B cell (primary cell): ENCODE measurements around the gene RSPH6A. TPM values are rescaled to one million over a fixed set of nuclear protein-coding genes. Genes with fewer than 3 reads are reported as not detected.

ENCODE experiments used
- ATAC-seq: fragments of 200-7000 bp; cut with Tn5 transposase; one replicate; pipeline ENCODE4 v1.10.0; 2021; ENCODE audit warnings: low read depth, mild to moderate bottlenecking, moderate number of reproducible peaks, moderate library complexity
- CTCF ChIA-PET: fragments of 350-600 bp; sonication (Branson Sonifier 250); formaldehyde crosslinking; loops from one replicate; lab custom pipeline; 2021; ENCODE audit warnings: antibody characterized with exemption, inconsistent platforms; lab: Charles Lee
- POLR2A ChIA-PET: fragments of 350-600 bp; sonication (Branson Sonifier 250); formaldehyde crosslinking; loops from one replicate; lab custom pipeline; 2021; ENCODE audit warnings: antibody characterized with exemption; lab: Charles Lee
- DNase-seq: peaks from one replicate; pipeline ENCODE4 v3.0.0; 2013
- H2AFZ ChIP-seq: 2 replicates; pipeline ENCODE4 v1.6.1; 2012; ENCODE audit warnings: mild to moderate bottlenecking, low read depth, low read length; ENCODE audit not compliant: insufficient read depth, poor library complexity, severe bottlenecking
- H3K27ac ChIP-seq, 2 donors: 1 replicate in 1 of 2; 2 replicates in 1 of 2; pipeline ENCODE4 v1.5.1; 2012 to 2013; ENCODE audit warnings: low read length in 2 of 2, mild to moderate bottlenecking in 2 of 2, moderate library complexity in 1 of 2
- H3K27me3 ChIP-seq, 4 experiments: fragments of 200-600 bp in 1 of 4; sonication (generic) in 1 of 4; replicated peaks in 1 of 4; 1 replicate in 2 of 4; 2 replicates in 2 of 4; pipeline versions ENCODE4 v1.6.1 to v1.7.0; 2013 to 2016; ENCODE audit warnings: low read length in 3 of 4, mild to moderate bottlenecking in 2 of 4, mixed read lengths in 1 of 4, moderate library complexity in 1 of 4; ENCODE audit not compliant: insufficient read depth in 4 of 4, control insufficient read depth in 3 of 4; ENCODE audit errors: control extremely low read depth in 1 of 4
- H3K36me3 ChIP-seq, 2 experiments: replicated peaks in 1 of 2; 1 replicate in 1 of 2; 2 replicates in 1 of 2; pipeline versions ENCODE4 v1.6.1 to v1.7.1; 2013; ENCODE audit warnings: low read length in 1 of 2; ENCODE audit not compliant: insufficient read depth in 2 of 2, control insufficient read depth in 1 of 2; ENCODE audit errors: control extremely low read depth in 1 of 2, extremely low read depth in 1 of 2
- H3K4me1 ChIP-seq, 2 donors: fragments of 200-600 bp in 1 of 2; sonication (generic) in 1 of 2; 1 replicate in 1 of 2; 2 replicates in 1 of 2; pipeline versions ENCODE4 v1.5.1 to v1.6.1; 2013 to 2017; ENCODE audit warnings: low read length in 2 of 2; ENCODE audit not compliant: control insufficient read depth in 2 of 2, insufficient read depth in 2 of 2
- H3K4me2 ChIP-seq: replicated peaks from 2 replicates; pipeline ENCODE3; 2012; ENCODE audit warnings: mild to moderate bottlenecking, low read depth, low read length; ENCODE audit not compliant: poor library complexity, severe bottlenecking
- H3K4me3 ChIP-seq, 5 experiments: fragments of 200-600 bp in 1 of 5; sonication (generic) in 1 of 5; 1 replicate in 3 of 5; 2 replicates in 2 of 5; pipeline versions ENCODE4 v1.5.1 to v1.7.0; 2011 to 2016; ENCODE audit warnings: low read length in 4 of 5, mild to moderate bottlenecking in 4 of 5, low read depth in 2 of 5, control low read depth in 1 of 5, moderate library complexity in 1 of 5; ENCODE audit not compliant: insufficient read depth in 1 of 5; ENCODE audit errors: control extremely low read depth in 1 of 5, extremely low read depth in 1 of 5
- H3K79me2 ChIP-seq: fragments of 200-600 bp; sonication (generic); one replicate; pipeline ENCODE4 v1.6.0; 2016; ENCODE audit warnings: low read length; ENCODE audit not compliant: control insufficient read depth, insufficient read depth
- H3K9ac ChIP-seq: fragments of 200-600 bp; sonication (generic); 2 replicates; pipeline ENCODE4 v1.6.1; 2017; ENCODE audit warnings: mild to moderate bottlenecking, low read length, moderate library complexity
- H3K9me3 ChIP-seq, 3 donors: one replicate each; pipeline versions ENCODE4 v1.6.1 to v1.7.1; 2013; ENCODE audit warnings: low read length in 2 of 3; ENCODE audit not compliant: control insufficient read depth in 2 of 3, insufficient read depth in 1 of 3; ENCODE audit errors: control extremely low read depth in 1 of 3
- H4K20me1 ChIP-seq: 2 replicates; pipeline ENCODE4 v1.6.0; 2012; ENCODE audit warnings: mild to moderate bottlenecking, low read length; ENCODE audit not compliant: insufficient read depth, control insufficient read depth, poor library complexity, severe bottlenecking
- H3K27ac Mint-ChIP-seq: one replicate; pipeline ENCODE4 v1.8.0; 2021; ENCODE audit warnings: mixed read lengths
- H3K27me3 Mint-ChIP-seq: one replicate; pipeline ENCODE4 v1.8.0; 2021; ENCODE audit warnings: mixed read lengths
- H3K4me1 Mint-ChIP-seq: one replicate; pipeline ENCODE4 v1.8.0; 2021; ENCODE audit warnings: mixed read lengths
- H3K4me3 Mint-ChIP-seq: one replicate; pipeline ENCODE4 v1.8.0; 2021; ENCODE audit warnings: mixed read lengths
- H3K9me3 Mint-ChIP-seq: one replicate; pipeline ENCODE4 v1.8.0; 2022; ENCODE audit warnings: mixed read lengths; ENCODE audit not compliant: insufficient read depth
- CTCF ChIP-seq: fragments of 200-600 bp; IDR thresholded peaks from one replicate; pipeline ENCODE4 v1.8.0; 2022; ENCODE audit warnings: antibody characterized with exemption, mild to moderate bottlenecking
- EZH2 ChIP-seq: IDR thresholded peaks from 2 replicates; pipeline ENCODE4 v1.6.1; 2012; ENCODE audit warnings: borderline replicate concordance, low read depth, mild to moderate bottlenecking, moderate library complexity, low read length; ENCODE audit not compliant: insufficient read depth, poor library complexity, severe bottlenecking
- WGBS: methylation state at CpG from one replicate; pipeline ENCODE4 v1.1.5; 2013; ENCODE audit warnings: missing lambda C conversion rate; ENCODE audit not compliant: insufficient coverage; 5-methylcytosine and 5-hydroxymethylcytosine counted together
- intact Hi-C: fragments of 100-400 bp; cut with micrococcal nuclease; formaldehyde crosslinking; loops from one replicate; pipeline ENCODE4 v1.10.0; 2022
- polyA plus RNA-seq: library from polyadenylated mRNA; depleted of rRNA; stranded (reverse); fragments of >200 nt; gene quantifications from 2 replicates; pipeline ENCODE4 v1.2.3, GENCODE V29; 2012
- total RNA-seq, 2 donors: library from RNA; stranded (reverse); fragments of 120-200 nt in 1 of 2; gene quantifications; 1 replicate in 1 of 2; 2 replicates in 1 of 2; pipeline versions ENCODE4 v1.2.3 to v1.2.4, GENCODE V29; 2013 to 2022

Gene RSPH6A
- total and polyA plus RNA-seq, 2 donors (not counting 1 experiment from before 2014, with no cell fraction given) = 0.03 to 0.62 TPM

- Histone ChIP-seq H3K9ac (peak overlapping the region; percentile 77), H3K4me3 (peak overlapping the region; percentile 66 to 87 (median 83)), H3K4me2 (peak overlapping the region; percentile 95), H3K9me3 (peaks cover 0 to 4% (median 0%) of the 10 kb centered on the region in 3 donors), H2AFZ (peak overlapping the region; percentile 71), H3K4me1 (peaks cover 27 to 33% of the 10 kb centered on the region in 2 donors), H3K27ac (peak overlapping the region; percentile 93 to 95), H3K79me2 (peaks cover 48% of the 10 kb centered on the region), H4K20me1 (peaks cover 14% of the 10 kb centered on the region), H3K27me3 (peaks cover 0 to 14% (median 6%) of the 10 kb centered on the region in 4 experiments), H3K36me3 (peaks cover 0 to 25% of the 10 kb centered on the region in 2 experiments)
- Mint-ChIP-seq H3K27ac (peak overlapping the region; percentile 98), H3K27me3 (peaks cover 10% of the 10 kb centered on the region), H3K4me3 (peak overlapping the region; percentile 91), H3K4me1 (peaks cover 34% of the 10 kb centered on the region), H3K9me3 (no peaks in the 10 kb centered on the region)
- CTCF ChIA-PET = interaction anchor here (2.2 to 2.8 kb wide), 3 partner anchors 21 to 92 kb away, joined by 7 to 24 read pairs (median 14); partner anchors contain the start of genes IRF2BP1 and SIX5
- DNase-seq (no peak), ATAC-seq (no peak)
- POLR2A ChIA-PET = no interaction called here
- no peak for TF ChIP-seq CTCF
- no peak for TF ChIP-seq EZH2
- WGBS = 1% methylated on average over 10 of the region's 11 CpGs
- intact Hi-C loops = loop anchor here (2.0 kb wide), 3 partner anchors 131 to 989 kb away; partner anchors contain the start of genes AP2S1 and FBXO46
Measured at GRCh38 chr19:45862271-45862563, 47.1 kb upstream of the RSPH6A start.
